GM19239 (cell line): Measurements from ENCODE around the gene COX19.
"Not testable (repeated sequence)": the region's sequence is repeated elsewhere in the genome, so short reads cannot be mapped to it uniquely, and the experiment has no call there.

Experiments used
- DNase-seq: peaks from one replicate; pipeline ENCODE4 v3.0.0; 2011; ENCODE audit warnings: low spot score; ENCODE audit not compliant: insufficient read length
- FAIRE-seq: peaks from 2 replicates; lab custom pipeline; 2011; peaks lifted over from hg19 to GRCh38; lab: Jason Lieb, UNC

Gene COX19

DNA sequence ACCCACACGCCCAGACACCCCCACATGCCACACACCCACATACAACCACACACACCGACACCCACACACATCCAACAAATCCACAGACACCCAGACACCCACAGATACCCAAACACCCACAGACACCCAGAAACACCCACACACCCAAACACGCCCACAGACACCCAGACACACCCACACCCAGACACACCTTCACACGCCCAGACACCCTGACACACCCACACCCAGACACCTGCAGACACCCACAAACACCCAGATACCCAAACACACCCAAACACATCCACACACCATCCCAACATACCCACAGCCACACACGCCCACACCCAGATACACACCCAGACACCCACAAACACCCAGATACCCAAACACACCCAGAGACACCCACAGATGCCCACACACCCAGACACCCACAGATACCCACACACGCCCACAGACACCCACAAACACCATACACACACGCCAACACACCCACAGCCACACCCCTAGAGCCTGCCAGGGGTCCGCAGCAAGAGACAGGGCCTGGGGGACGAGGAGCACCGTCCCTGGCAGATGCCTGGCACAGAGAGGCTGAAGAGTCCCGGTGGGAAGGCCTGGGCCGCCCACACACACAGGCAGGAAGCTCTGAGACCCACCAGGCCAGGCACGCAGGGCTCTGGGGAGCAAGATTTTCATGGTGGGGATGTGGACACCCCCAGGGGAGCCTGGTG, 36.1 kb upstream of the COX19 start:
- FAIRE-seq (no peak), DNase-seq (no peak)

DNA sequence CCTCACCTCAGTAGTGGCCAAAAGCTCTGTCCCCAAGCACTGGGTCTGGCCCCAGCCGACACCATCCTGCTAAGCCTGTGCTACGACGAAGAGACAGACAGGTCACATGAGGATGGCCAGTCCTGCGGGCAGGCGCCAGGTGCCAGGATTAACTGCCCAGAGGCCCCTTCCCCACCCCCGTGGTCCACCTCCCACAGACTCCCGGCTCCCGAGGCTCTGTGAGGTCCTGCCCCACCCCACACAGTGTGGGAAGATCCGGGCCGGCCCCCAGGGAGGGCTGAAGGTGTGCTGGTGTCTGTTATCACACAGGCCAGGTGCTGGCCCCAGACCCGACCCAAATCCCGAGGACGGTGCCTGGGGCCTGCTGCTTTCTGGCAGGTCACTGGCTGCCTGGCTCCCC, 34.9 kb upstream of the COX19 start:
- DNase-seq (no peak), FAIRE-seq (no peak)

DNA sequence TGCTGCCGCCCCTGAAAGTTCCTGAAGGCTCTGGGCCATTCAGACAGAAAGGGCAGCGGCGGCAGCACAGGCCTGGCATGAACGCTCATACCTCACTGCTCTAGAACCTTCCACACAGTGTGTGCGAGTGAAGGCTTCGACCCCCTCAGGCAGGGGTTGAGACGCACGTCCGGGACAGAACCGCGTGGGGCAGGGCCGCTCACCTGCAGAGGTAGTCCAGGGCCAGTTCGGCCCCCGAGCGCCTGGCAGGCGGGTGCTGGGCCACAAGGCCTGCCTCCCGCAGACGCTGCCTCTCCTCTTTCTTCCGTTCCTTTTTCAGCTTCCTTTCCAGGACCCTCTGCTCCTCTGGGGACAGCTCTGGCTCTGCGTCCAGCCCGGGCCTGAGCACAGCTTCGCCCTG, 34.4 kb upstream of the COX19 start:
- FAIRE-seq (no peak), DNase-seq (no peak)

DNA sequence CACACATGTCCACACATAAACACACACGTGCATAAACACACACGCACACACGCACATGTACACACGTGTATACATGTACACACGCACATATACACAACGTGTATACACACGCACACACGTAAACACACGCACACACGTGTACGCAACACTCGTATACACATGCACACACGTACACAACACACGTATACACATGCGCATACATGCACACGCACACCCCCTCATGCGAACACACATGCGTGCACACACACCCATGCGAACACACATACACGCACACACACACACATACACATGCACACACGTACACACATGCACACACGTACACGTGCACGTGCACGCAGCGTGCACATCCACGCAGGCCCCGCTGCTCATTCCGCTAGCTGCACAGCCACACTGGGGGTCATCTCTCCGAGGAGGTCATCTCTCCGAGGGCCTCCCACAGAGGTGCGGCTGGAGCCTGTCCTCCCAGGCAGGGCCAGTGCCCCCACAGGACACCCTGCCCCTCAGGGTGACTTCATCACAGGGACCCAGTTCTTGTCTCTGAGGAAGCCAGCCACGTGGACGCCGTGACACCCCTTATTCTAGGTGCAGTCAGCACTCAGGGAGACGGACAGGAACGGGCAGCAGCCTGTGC, 33.5 kb upstream of the COX19 start:
- no peak for DNase-seq
- FAIRE-seq, result no peak

DNA sequence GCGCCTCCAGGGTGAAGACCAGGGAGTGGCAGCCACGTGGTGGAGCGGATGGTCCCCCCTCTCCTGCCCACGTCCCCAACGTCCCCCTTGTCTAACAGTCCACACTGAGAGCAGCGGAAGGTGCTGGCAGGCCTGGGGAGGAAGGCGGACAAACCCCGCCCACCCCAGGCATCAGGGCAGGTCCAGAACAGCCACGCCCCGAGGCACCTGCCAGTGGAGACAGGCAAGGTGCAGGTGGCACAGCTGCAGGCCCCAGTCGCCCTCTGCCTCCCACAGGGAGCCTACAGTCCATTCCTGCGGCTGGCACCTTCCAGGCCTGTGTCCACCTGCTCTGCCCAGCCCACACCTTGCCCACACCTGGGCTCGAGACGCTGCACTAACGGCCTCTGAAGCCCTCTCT, 32.6 kb upstream of the COX19 start:
- no peak for DNase-seq
- FAIRE-seq, result no peak

DNA sequence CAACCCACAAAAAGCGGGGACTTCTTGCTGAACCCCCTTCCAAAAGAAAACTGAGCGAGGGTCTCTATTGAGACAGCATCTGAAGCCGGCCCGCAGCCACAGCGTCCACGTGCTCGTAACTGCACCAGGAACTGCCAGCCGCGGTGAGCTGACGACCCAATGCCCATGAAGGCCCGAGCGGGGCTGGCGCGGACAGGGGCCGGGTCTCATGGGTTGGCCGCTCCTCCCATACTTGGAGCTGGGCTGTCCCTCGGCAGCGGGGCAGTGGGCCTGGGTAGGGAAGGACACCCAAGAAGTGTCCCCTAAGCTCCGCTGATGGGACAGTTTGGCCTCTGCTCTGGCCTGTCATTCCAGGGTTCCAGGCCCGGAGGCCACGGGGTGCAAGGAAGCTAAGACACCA, 30.0 kb upstream of the COX19 start:
- no peak for FAIRE-seq

DNA sequence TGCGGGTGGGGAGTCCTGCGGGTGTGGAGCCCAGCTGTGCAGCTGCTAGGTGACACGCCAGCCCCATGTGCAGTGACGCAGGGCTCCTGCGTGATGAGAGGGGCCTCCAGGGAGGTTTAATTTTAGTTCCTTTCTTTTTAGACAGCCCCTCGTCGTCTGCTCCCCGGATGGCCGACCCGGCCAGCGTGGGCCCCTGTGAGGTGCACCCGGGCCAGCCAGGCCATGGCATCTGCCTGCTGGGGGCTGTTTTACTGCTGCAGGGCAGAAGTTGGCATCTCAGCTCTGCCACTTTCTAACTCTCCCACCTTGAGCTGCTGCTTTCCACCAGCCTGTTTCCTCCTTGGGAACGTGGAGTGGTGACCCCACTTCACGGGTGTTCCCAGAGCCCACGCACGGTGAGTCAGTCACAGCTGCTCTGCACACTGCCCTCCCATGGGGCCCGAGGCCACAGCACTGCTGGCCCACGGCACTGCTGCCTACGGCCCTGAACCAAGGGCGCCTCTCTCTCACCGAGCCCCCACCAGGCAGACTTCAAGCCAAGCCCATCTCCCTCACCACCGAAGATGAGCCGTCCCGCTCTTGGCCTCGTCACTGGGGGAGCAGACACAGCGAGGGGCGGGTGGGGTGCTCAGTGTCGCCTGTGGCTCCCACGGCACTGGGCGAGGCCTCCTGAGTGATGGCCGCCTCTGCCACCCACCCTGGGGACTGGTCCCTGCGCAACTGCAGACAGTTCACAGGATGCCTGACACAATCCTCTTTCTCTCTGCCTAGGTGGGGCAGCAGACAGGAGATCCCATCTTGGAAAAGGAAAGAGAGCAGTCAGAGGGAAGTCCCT, 28.9 kb upstream of the COX19 start:
- FAIRE-seq (no peak), DNase-seq (no peak)

More for the DNA sequence above, 30.0 kb upstream of the COX19 start:
- DNase-seq, result no peak

DNA sequence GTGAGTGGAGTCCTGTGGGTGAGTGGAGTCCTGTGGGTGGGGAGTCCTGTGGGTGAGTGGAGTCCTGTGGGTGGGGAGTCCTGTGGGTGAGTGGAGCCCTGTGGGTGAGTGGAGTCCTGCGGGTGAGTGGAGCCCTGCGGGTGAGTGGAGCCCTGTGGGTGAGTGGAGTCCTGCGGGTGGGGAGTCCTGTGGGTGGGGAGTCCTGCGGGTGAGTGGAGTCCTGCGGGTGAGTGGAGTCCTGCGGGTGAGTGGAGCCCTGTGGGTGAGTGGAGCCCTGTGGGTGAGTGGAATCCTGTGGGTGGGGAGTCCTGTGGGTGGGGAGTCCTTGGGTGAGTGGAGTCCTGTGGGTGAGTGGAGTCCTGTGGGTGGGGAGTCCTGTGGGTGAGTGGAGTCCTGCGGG, 27.1 kb upstream of the COX19 start:
- not testable (repeated sequence) for FAIRE-seq, DNase-seq

DNA sequence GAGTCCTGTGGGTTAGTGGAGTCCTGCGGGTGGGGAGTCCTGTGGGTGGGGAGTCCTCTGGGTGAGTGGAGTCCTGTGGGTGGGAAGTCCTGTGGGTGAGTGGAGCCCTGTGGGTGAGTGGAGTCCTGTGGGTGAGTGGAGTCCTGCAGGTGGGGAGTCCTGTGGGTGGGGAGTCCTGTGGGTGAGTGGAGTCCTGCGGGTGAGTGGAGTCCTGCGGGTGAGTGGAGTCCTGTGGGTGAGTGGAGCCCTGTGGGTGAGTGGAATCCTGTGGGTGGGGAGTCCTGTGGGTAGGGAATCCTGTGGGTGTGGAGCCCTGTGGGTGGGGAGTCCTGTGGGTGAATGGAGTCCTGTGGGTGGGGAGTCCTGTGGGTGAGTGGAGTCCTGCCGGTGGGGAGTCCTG, 26.7 kb upstream of the COX19 start:
- FAIRE-seq, DNase-seq: not testable (repeated sequence)

DNA sequence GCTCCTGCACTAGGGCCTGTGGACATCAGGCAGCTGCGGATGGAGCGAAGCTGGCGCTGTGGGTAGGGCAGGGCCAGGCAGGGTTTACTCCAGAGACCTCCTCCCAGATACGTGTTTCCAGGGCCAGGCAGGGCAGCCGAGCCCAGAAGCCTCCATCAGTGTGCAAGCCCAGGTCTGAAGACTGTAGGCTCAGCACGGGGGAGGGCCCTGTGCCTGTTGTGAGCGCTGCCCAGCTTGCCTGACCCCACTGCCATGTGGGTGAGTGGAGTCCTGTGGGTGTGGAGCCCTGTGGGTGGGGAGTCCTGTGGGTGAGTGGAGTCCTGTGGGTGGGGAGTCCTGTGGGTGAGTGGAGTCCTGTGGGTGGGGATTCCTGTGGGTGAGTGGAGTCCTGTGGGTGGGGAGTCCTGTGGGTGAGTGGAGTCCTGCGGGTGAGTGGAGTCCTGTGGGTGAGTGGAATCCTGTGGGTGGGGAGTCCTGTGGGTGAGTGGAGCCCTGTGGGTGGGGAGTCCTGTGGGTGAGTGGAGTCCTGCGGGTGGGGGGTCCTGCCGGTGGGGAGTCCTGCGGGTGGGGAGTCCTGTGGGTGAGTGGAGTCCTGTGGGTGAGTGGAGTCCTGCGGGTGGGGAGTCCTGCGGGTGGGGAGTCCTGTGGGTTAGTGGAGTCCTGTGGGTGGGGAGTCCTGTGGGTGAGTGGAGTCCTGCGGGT, 25.9 kb upstream of the COX19 start:
- DNase-seq, FAIRE-seq: not testable (repeated sequence)

DNA sequence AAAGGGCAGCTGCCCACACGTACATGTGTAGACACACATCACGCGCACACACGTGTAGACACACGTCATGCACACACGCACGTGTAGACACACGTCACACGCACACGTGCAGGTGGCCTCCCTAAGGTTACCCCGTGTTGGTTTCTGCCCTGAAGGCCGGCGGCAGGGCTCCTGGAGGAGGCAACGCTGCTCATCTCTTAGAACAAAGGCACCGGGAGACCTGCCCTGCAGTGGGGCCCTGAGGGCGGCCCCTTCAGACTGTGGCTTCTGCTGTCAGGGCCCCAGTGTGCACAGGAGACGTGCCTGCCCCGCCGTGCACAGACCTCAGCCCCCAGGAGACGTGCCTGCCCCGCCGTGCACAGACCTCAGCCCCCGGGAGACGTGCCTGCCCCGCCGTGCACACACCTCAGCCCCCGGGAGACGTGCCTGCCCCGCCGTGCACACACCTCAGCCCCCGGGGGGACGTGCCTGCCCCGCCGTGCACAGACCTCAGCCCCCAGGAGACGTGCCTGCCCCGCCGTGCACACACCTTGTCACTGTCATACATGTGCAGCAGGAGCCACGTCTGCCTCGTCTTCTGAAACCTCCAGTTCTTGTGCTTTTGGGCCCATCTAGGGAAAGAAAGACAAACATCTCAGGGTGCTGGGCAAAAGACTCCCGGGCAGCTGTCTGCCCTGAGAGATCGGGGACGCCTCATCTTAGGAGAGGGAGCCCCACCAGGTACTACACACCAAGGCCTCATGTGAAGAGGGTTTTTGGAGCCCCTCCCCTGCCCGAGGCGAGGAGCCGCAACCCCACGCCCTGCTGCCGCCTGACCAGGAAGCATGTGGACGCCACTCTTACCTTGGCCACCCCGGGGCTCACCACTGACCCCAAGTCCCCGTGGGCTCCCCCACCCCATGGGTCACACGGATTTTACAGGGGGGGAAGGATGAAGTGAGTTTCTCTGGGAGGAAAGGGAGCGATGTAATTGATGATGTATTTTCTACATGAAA, 24.9 kb upstream of the COX19 start:
- DNase-seq (no peak), FAIRE-seq (no peak)

DNA sequence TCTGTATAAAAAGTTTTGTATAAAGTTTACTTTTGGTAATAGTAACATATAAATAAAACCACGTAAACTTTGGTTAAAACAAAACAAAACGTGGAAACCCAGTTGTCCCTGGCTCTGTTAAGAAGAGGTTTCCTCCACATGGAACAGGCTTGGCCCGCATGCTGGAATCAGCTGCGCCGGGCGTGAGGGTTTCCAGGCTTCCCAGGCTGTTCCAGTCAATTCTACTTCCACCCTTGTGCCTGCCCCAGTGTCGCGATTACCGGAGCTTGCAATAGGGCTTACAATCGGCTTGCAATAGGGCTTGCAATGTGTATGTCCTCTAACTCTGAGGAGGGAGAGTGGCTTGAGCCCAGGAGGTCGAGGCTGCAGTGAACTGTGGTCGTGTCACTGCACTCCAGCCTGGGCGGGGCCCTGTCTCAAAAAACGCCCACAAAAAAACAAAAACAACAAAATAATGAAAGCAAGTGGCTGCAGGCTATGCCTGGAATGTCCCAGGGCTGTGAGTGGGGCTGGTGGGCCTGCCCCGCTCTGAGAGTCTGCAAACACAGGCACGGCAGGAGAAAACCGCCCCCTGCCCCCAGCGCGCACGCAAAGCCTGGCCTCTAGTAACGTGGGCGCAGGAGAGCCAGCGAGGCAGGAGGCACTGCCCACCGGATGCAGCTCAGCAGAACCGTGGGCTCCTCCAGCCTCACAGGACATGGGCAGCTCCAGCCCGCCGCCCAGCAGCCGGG, 24.0 kb upstream of the COX19 start:
- DNase-seq (no peak), FAIRE-seq (no peak)

DNA sequence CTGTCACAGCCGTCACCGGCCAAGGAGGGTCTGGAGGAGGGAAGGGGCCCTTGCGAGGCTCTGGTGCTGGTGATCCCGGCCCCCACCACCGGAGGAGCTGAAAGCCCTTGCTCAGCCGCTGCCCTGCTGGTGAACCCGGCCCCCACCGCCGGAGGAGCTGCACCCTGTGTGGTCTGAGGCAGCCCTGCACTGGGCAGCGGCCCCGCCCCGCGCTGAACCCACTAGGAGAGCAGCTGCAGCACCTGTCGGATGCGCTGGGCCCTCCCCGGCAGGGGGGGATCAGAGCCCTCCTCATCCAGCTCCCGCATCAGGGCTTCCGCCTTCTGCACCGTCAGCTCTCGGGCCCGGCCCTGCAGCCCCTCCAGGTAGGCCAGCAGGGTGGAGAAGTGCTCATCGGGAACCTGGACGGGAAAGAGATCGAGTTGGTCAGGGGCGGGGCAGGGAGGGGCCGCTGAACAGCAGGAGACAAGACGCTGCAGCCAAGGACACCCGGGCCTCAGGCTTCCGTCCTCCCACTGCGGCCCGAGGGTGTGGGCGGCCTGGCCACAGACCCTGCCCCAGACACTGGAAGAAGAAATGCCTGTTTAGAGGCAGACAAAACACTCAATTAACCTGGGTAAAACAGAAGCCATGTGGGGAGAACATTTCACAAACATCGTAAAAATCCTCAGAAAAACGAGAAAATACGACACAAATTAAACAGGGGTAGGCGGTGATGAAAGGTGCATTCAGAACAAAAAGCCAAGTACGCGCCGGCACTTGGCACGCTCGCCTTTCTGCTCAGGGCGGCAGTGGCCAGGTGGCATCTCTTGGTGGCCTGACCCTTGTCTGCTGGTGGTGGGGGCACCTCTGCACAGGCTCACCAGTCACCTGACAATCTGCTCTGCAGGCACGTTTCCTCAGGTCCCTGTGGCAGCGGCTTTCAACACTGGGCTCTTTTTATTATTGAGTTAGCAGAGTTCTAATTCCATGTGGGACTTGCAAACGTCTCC, 22.4 kb upstream of the COX19 start:
- DNase-seq, result no peak
- FAIRE-seq, result no peak

DNA sequence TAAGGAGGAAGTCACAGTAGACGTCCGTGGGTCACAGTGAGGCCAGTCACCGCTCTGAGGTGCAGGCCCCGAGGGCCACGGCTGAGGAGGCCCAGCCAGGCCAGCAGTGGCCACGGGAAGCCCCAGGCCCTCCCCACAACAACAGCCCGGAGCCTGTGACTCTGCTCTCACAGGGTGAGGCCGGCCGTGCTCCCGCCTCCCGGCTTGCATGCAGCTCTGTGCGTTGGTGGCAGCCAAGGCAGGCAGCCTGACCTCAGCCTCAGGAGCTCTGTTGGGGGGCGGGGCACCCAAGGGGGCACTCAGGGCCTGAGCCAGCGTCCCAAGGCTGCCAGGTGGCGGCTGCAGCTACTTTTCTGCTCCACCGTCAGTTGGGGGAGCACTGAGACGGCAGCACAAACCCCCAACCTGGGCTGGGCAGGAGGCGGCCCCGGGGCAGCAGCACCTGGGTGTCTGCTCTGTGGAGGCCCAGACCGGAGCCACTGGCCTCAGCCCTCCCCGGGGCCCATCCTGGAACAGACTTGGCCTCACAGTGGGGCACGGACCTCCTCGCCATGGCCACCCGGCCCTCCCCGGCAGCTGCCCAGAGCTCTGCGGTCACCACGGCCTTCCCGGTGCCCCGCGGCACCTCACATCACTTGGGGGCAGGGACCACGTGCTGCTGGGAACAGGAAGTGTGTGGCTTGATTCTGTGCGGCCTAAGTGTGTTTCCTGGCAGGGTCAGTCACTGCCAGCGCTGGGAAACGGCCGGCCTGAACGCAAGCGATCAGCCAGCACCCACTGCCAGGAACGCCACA, 20.9 kb upstream of the COX19 start:
- FAIRE-seq, result no peak
- no peak for DNase-seq

DNA sequence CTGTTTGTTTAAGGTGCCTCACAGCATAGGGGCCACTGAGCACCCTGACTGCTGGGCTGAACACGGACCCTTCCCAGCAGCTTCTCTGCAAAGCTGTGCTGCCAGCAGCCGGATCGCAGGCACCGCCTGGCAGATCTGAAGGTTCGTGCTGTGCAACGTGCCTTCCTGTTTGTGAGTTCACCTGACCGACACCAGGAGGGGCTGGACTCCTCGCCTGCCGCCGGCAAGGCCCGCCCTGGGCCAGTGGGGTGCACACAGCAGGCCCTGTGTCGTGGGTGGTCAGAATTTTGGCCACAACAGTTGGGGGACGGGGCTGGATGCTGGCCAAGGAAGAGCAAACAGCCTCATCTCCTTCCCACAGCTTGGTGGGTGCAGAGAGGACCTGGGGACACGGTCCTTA, 20.2 kb upstream of the COX19 start:
- DNase-seq, result no peak
- no peak for FAIRE-seq

DNA sequence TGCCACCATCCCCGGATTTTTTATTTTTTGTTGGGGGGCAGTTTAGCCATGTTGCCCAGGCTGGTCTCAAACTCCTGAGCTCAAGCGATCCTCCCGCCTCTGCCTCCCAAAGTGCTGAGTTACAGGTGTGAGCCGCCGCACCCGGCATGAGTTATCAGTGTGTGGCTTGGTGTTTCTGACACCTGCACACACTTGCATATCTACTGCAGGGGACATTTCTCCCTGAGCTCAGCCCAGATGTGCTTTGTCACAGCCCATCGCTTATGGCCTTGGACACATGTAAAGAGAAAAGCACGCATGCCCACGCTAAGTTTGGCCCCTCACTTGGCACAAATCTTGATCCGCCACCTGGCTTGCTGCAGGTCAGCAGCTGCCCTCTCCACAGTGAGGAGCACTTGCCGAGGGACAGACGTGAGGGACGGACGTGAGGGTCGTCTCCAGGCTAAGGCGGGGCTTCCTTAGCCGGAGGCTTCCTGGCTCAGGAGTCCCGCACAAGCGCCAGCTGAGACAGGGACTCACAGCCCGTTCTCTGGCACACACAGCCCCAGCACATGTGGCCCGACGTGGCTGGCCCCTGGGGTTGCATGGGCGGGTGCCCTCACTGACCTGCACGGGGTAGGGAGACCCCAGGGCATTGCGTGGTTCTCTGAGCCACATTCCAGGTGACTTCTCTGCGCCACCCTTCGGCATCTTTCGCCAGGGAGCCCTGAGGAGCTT, 19.4 kb upstream of the COX19 start:
- DNase-seq (no peak), FAIRE-seq (no peak)
